Measurements from ENCODE around the gene CDHR5.
A peak's percentile ranks its signal among the peaks of the same experiment; 100 is the strongest.

The CDHR5 gene

GRCh38 chr11:605286-606129 is 19.2 kb downstream of the CDHR5 start:
- H3K27ac ChIP-seq, result peak overlapping the region; percentile 45
- no peak for TF ChIP-seq CTCF (conservative IDR thresholded peaks at IDR 0.05)

DNA sequence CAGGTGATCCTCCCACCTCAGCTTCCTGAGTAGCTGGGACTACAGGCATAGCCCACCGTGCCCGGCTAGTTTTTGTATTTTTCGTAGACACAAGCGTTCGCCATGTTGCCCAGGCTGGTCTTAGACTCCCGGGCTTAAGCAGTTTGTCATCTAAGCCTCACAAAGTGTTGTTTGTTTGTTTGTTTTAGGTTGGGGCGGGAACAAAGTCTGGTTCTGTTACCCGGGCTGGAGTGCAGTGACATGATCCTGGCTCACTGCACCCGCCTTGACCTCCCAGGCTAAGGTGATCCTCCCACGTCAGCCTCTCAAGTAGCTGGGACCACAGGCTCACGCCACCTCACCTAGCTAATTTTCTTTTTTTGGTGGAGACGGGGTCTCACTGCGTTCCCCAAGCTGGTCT is 21.6 kb downstream of the CDHR5 start:
- no peak overlapping the region for H3K27ac ChIP-seq
- no peak for TF ChIP-seq CTCF (conservative IDR thresholded peaks at IDR 0.05)

DNA sequence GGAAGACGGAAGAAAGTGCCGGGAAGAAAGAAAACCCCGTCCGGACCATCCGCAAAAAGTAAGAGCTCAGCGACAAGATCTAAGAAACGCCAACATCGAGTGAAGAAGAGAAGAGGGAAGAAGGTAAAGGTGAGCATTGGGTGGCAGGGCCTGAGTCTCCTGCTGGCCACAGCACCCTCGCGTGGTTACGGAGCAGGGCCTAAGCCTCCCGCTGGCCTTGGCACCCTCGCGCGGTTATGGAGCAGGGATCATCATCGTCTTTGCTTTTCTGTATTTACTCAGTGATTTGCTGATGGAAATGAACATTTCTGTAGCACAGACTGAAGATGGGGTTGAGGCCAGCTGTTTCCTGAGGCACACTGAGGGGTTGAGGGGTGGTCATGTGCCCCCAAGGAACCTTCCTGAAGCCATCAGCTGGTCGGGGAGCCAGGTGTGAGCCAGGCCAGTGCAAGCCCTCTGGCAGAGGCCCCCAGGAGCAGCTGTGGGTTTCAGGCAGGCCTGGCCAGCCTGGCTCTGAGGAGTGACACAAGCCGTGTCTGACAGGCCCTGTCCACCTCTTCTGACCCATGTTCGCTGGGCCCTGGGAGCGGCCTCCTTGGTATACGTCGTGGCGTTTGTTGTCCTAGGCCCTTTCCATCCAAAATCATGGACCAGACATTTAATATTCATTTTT is 23.0 kb downstream of the CDHR5 start:
- no peak overlapping the region for H3K27ac ChIP-seq
- no peak for TF ChIP-seq CTCF (conservative IDR thresholded peaks at IDR 0.05)

DNA sequence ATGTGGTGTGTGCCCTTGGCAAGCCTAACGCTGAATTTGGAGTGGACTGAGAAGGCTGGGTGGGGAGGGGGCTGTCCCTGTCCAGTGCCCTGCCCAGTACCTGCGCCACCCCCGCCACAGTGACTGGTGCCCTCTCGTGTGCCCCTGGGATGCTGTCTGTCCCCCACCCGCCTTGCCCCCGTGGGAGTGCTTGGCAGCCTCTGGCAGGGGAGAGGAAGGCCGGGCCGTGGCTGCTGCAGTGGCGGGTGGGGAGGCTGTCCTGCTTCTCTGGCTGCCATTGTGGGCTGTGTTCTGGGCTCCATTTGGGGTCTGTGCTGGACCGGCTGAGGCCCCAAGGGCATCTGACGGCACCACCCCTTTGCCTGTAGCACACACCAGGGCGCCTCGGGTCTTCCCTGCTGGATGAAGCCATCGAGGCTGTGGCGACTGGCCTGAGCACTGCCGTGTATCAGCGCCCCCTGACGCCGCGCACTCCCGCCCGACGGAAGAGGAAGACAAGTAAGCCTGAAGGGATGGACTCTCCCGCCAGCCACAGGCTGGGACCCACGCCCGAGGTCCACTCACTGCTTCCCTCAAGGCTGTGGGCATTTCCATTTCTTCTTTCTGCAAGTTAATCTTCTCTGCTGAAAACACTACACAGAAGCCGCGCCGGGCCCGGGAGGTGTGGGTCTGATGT is 26.6 kb downstream of the CDHR5 start:
- no peak overlapping the region for H3K27ac ChIP-seq
- TF ChIP-seq CTCF (conservative IDR thresholded peaks at IDR 0.05), result no peak

GRCh38 chr11:597166-597725 is 27.5 kb downstream of the CDHR5 start:
- no peak; the same call in 1 of the 2 replicates for TF ChIP-seq CTCF (conservative IDR thresholded peaks at IDR 0.05)
- no peak overlapping the region for H3K27ac ChIP-seq

- H3K27ac ChIP-seq, result no peak overlapping the region
- TF ChIP-seq CTCF (conservative IDR thresholded peaks at IDR 0.05), result no peak
Measured at GRCh38 chr11:596374-596773, 28.4 kb downstream of the CDHR5 start.

DNA sequence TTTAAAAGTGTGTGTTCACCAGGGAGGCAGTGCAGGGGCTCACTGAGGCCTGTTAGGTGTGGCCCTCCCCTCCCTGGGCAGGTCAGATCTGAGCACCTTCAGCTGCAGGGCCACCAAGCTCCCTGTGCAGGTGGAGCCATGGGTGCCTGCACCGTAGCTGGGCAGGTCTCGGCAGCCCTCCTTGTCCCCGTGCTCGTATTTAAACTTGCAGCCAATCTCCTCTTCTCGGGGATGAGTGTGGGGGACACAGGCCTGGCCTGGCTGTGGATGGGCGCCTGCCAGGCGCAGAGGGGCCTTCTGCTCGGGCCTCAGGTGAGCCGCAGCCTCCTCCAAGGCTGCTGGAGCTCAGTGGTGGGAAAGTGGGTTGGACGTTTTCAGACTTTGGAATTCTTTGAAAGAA is 29.4 kb downstream of the CDHR5 start:
- no peak for TF ChIP-seq CTCF (conservative IDR thresholded peaks at IDR 0.05)
- no peak overlapping the region for H3K27ac ChIP-seq
